ENCODE results near the gene TSPEAR. TPM values are rescaled to one million over a fixed set of nuclear protein-coding genes. Genes with fewer than 3 reads are reported as not detected.

The TSPEAR gene
- 1 to 10 TPM in 2 of 4 donors, under 1 TPM in 2; 0.55 to 1.1 (median 0.80) TPM for polyA plus RNA-seq (ENCODE audit: insufficient read length in 4 of 4)

DNA sequence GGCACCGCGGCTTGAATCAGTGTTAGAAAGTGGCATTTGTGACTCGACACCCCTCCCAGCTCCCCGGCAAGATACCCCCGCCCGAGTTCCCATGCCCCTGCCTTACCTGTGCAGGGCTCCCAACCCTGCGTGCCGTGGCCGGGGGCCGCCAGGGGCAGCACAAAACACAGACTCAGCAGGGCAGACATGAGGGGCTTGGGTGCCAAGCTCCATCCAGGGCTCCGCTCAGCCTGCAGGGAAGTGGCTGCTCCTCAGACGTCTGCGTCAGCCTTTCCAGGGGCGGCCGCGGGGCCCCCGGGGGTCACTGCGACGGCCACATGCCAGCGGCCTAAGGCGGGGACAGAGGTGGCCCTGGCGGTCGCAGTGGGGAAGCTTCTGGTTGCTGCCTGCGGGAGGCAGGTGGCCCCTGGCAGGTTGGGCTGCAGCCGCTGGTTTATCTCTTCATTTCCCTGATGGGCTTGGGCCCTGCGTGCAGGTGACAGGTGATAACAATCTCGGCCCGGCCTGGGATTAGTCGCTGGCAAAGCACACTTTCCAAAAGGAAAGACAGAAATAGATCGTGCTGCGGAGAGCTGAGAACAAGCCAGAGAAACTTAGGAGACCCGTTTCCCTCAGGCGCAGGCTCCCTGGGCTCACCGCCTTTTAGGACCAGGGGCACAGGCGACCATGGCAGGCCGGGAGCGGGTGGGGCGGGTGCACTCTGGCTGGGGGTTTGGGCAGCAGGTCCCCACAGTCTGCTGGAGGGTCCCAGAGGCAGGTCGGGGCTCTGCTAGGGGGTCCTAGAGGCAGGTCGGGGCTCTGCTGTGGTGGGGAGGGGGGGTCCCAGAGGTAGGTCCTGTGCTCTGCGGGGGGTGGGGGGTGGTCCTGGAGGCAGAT is at the start of gene TSPEAR:
TSPEAR (minus strand) TSS at position 246 of the 876 bp plus-strand sequence; CDS start at position 188, 58 bp downstream.
- DNase-seq (ENCODE audit: low read depth in 4 of 4, low spot score in 2 of 4): no peak

DNA sequence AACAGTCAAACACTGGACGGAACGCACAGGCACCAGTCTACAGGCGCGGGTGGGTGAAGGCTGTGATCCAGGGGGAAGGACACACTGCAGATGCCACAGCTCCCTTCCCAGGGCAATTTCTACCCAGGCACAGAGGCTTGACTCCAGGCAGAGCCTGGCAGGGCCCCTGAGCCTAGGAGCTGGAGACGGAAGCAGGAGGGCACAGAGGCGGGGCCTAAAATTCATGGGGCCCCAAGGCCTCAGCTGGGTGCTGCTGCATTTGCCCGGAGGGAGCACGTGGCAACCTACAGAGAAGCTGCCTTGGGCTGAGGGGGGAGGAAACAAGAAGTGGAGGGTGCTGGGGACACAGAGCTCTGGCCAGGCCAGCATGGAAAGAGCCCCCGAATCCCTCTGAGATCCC is 49.0 kb upstream of the TSPEAR start:
- no peak for DNase-seq (ENCODE audit: low read depth in 4 of 4, low spot score in 2 of 4)

GRCh38 chr21:44759628-44760285 is 48.4 kb upstream of the TSPEAR start:
- DNase-seq (ENCODE audit: low read depth in 4 of 4, low spot score in 2 of 4): no peak

GRCh38 chr21:44758781-44759627 is 47.6 kb upstream of the TSPEAR start:
- DNase-seq (ENCODE audit: low read depth in 4 of 4, low spot score in 2 of 4): no peak

- no peak for DNase-seq (ENCODE audit: low read depth in 4 of 4, low spot score in 2 of 4)
These were observed 46.8 kb upstream of the TSPEAR start for GRCh38 chr21:44758141-44758561.

GRCh38 chr21:44757731-44758130 is 46.4 kb upstream of the TSPEAR start:
- DNase-seq (ENCODE audit: low read depth in 4 of 4, low spot score in 2 of 4): no peak

GRCh38 chr21:44756423-44757185 is 45.2 kb upstream of the TSPEAR start:
- DNase-seq (ENCODE audit: low read depth in 4 of 4, low spot score in 2 of 4): no peak

DNA sequence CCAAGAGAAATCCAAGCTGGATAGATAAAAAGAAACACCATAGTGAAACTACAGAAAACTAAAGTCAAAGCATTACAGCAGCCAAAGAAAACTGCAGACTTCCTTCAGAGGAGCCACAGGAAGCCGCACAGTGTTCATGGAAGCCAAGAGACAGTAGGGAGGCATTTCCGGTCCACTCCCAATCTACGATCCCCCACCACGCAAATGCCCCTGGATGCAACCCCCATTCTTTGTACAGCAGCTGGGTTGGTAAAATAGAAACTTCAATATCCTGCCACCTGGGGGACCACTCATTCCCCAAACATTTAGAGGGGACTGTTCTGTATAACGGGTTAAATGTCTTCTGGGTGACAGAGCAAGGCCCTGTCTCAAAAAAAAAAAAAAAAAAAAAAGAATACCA is 43.9 kb upstream of the TSPEAR start:
- no peak for DNase-seq (ENCODE audit: low read depth in 4 of 4, low spot score in 2 of 4)

- no peak for DNase-seq (ENCODE audit: low read depth in 4 of 4, low spot score in 2 of 4)
These were observed 42.0 kb upstream of the TSPEAR start for GRCh38 chr21:44753357-44753756.

DNA sequence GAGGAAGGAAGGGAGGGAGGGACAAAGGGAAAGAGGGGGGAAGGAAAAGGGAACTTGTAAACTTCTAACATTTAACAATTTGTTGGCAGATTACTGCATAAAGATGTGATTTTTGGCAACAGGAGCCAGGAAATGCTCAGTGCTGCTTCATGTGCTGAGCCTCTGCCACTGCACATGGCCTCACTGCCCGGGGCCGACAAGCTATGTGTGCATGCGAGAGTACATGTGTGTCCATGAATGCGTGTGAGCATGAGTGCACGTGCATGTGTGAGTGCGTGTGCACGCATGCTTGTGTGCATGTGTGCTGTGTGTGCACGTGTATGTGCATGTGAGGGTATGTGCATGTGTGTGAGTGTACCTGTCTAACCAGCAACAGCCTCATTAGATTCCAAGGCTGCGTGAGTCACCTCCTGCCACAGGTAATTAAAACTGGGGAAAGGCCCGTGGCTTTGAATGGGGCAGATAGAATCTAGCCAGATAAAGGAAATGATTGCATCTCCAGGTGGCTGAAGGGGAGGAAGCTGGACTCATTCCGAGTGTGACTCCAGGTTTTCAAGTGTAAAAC is 41.4 kb upstream of the TSPEAR start:
- no peak for DNase-seq (ENCODE audit: low read depth in 4 of 4, low spot score in 2 of 4)

GRCh38 chr21:44751799-44752636 is 40.6 kb upstream of the TSPEAR start:
- DNase-seq (ENCODE audit: low read depth in 4 of 4, low spot score in 2 of 4): no peak

DNA sequence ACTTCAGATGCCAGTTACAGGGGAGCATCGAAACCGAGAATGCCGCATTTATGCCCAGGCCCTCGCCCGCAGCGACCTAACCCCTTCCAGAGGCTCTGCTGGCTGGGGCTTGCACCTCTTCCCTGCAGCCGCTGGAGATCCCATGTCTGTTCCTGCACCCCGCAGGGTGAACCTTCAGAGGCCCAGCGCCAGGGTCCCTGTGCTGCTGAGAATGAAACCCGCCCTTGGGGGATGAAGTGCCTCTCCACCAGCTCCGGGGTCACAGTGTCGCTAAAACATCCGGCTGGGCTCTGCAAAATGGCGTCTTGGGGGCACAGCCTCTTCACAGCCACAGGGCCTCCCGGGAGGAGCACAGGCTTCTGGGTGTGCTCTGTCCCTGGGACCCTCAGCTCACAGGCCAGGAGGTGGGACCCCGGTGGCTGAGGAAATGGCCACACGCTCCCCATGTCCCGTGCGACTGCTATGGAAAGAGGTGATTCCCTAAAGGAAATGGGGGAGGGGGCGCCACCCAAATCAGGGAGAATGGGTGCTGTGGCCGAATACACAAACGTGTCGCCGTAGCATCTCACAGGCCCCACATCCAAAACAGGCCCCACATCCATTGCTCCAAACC is 39.9 kb upstream of the TSPEAR start:
- no peak for DNase-seq (ENCODE audit: low read depth in 4 of 4, low spot score in 2 of 4)

DNA sequence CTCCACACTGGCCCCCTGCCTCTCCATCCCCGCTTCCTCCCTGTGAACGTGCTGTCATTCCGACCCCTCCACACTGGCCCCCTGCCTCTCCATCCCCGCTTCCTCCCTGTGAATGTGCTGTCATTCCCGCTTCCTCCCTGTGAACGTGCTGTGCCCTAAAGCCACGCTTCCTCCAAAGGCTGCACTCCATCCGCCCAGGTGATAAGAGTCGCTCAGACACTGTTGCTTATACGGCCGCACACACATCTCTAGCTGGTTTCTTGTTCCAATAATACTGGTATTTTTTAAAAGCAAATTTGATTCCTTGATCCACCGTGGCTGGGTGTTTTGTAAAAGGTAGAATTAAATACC is 39.3 kb upstream of the TSPEAR start:
- no peak for DNase-seq (ENCODE audit: low read depth in 4 of 4, low spot score in 2 of 4)

DNA sequence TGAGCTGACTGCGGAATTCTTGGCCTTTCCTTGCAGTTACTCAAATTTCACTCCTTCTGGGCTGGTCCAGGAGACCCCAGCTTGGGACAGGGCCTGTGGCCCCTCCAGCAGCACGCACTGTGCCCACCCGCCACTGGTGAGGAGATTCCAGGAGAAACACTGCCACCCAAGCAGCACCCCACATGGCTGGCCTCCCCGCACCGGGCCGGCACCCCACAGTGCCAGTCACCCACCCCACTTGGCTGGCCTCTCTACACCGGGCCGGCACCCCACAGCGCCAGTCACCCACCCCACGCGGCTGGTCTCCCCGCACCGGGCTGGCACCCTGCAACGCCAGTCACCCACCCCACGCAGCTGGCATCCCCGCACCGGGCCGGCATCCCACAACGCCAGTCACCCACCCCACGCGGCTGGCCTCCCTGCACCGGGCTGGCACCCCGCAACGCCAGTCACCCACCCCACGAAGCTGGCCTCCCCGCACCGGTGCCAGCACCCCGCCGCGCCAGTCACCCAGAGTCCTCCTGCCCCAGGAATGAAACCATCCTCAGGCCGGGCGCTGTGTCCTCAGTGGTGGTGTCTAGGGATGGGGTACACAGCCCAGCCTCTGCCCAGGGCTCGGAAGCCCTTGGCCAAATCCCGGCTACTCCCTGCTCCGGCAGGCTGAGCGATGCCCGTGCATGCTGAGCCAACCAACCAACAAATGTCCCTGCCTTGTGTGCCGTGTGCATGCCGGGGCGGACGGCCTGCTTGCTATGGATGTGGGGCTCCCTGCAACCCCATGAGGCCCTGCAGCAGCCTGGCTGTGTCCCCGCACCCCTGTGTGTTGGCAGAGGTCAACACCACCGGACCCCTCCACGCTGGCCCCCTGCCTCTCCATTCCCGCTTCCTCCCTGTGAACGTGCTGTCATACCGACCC is 38.6 kb upstream of the TSPEAR start:
- no peak for DNase-seq (ENCODE audit: low read depth in 4 of 4, low spot score in 2 of 4)

GRCh38 chr21:44749116-44749758 is 37.9 kb upstream of the TSPEAR start:
- no peak for DNase-seq (ENCODE audit: low read depth in 4 of 4, low spot score in 2 of 4)

DNA sequence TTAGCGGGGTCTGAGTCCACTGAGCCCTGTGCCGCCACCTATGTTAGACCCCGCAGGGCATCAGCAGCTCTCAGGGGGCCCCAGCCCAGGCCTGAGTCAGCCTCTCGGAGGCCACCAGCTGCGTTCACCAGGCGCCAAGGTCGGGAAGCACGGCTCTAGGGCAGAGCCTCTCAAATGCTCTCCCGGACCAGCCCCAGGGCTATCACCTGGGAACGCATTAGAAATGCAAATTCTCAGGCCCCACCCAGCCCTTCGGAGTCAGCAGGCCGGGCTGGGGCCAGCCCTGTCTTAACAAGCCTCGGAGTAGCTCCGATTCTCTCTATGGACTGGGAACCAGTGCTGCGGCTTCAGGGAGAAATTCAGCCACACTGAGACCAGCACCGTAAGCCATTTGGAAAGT is 37.2 kb upstream of the TSPEAR start:
- DNase-seq (ENCODE audit: low read depth in 4 of 4, low spot score in 2 of 4): no peak

Data from left renal cortex interstitium (tissue), 4 donors.